ENCODE data around the gene ITGA8.

DNA sequence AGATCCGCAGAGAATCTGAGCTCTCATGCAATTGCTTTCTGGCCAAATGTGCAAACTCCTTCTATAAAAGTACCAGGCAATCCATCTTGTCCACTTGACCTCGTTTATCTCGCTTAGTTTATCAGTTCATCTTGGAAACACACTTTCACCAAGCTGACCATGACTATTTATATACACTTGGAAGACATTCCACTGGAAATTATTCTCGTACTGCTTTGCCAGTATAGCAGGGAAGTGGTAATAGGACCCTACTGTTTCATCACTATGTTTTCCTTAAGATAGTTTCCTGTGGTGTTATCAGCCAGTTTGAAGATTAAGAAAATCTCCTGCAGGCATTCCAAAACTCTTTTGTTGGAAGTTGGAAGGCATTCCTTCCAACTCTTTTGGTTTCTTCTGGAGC is 233.3 kb downstream of the ITGA8 start:
- no peak for TF ChIP-seq POLR2A (IDR thresholded peaks at IDR 0.05)
- TF ChIP-seq CTCF (IDR thresholded peaks at IDR 0.05), result no peak
- TF ChIP-seq EP300 (IDR thresholded peaks at IDR 0.05), result no peak

All from ovary (tissue), 3 donors.